ENCODE measurements around the gene PSMD4.

Gene PSMD4

GRCh38 chr1:151309811-151310323 lies 55.3 kb downstream of the PSMD4 start:
- DNase-seq (ENCODE audit: low spot score), result peak; percentile 24

GRCh38 chr1:151311011-151311410 lies 56.5 kb downstream of the PSMD4 start:
- DNase-seq (ENCODE audit: low spot score), result no peak

- peak; percentile 95 for DNase-seq (ENCODE audit: low spot score)
Observed at GRCh38 chr1:151311589-151312331, 57.2 kb downstream of the PSMD4 start.

GRCh38 chr1:151312411-151312810 lies 57.9 kb downstream of the PSMD4 start:
- no peak for DNase-seq (ENCODE audit: low spot score)

DNA sequence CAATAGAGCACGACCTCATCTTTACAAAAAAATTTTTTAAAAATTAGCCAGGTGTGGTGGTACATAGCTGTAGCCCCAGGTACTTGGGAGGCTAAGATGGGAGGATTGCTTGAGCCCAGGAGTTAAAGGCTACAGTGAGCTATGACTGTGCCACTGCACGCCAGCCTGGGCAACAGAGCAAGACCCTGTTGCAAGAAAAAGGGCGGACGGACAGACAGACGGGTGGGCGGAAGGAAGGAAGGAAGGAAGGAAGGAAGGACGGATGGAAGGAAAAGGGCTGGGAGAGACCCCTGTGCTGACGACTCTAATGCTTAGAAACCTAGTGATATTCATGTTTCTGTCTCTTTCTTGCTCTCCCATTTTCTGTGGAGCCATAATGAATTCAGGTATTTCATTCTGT lies 58.3 kb downstream of the PSMD4 start:
- no peak for DNase-seq (ENCODE audit: low spot score)

DNA sequence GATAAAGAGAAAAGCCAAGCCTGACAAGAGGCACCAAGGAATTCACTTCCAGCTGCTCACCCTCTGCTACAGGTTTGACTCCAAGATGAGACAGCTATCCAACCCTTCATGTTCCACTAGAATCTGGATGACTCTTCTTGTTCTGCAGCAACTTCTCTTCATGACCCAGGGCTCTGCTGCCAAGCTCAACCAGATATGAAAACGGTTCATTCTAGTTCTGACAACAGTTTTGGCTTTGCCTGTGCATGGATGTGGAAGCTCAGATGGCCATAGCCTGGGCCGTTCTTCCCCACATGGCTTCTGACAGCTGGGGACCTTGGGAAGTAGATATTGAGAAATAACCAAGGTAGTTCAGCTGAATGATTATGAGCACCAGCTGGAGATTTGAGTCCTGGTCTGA lies 59.0 kb downstream of the PSMD4 start:
- no peak for DNase-seq (ENCODE audit: low spot score)

GRCh38 chr1:151314137-151314875 lies 59.8 kb downstream of the PSMD4 start:
- DNase-seq (ENCODE audit: low spot score), result peak; percentile 90

GRCh38 chr1:151315565-151316235 lies 61.2 kb downstream of the PSMD4 start:
- no peak for DNase-seq (ENCODE audit: low spot score)

All from GM03348 (cell line).